PC-3 (cell line): Measurements from ENCODE around the gene HDAC9.

ENCODE experiments used
- EZH2 ChIP-seq: fragments of 300-600 bp; sonication (generic); IDR thresholded peaks from one replicate; pipeline ENCODE4 v1.6.1; 2017; ENCODE audit warnings: antibody characterized with exemption, mild to moderate bottlenecking, low read length; ENCODE audit not compliant: unreplicated experiment
- EZH2phosphoT487 ChIP-seq: fragments of 300-600 bp; sonication (generic); IDR thresholded peaks from 2 replicates; pipeline ENCODE4 v1.6.1; 2018; ENCODE audit warnings: mild to moderate bottlenecking, antibody characterized with exemption, low read length, borderline replicate concordance
- TF ChIP-seq, protein P1 (sequence below): fragments of 300-600 bp; sonication (generic); conservative IDR thresholded peaks from 2 replicates; pipeline ENCODE4 v1.5.1; 2017; ENCODE audit warnings: antibody characterized with exemption, low read depth, mild to moderate bottlenecking, low read length

DNA sequence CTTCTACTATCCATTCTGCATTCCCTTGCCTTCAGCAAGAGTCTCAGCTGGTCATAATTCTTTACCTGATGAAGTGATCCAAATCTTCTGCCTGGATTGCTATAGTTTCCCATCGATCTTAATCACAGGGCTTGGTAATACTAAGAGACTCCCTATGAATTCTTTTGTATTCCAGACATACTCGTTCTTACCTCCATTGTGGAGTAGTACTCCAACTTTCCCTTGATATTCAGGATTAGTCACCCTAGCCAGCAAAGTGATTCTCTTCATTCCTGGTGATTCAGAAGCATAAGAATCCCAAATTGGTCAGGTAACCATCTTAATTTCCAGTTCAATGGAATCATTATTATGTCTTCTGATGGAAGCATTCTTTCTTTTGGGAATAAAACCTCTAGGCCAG lies 525.2 kb downstream of the HDAC9 start:
- TF ChIP-seq EZH2phosphoT487, result no peak
- TF ChIP-seq, protein P1, sequence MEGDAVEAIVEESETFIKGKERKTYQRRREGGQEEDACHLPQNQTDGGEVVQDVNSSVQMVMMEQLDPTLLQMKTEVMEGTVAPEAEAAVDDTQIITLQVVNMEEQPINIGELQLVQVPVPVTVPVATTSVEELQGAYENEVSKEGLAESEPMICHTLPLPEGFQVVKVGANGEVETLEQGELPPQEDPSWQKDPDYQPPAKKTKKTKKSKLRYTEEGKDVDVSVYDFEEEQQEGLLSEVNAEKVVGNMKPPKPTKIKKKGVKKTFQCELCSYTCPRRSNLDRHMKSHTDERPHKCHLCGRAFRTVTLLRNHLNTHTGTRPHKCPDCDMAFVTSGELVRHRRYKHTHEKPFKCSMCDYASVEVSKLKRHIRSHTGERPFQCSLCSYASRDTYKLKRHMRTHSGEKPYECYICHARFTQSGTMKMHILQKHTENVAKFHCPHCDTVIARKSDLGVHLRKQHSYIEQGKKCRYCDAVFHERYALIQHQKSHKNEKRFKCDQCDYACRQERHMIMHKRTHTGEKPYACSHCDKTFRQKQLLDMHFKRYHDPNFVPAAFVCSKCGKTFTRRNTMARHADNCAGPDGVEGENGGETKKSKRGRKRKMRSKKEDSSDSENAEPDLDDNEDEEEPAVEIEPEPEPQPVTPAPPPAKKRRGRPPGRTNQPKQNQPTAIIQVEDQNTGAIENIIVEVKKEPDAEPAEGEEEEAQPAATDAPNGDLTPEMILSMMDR, result no peak
- no peak for TF ChIP-seq EZH2
